Esophagus squamous epithelium (tissue), 4 donors: ENCODE data around the gene TMTC1.

Experiments
- POLR2A ChIP-seq, 4 donors: fragments of 450-650 bp; IDR thresholded peaks; one replicate each; pipeline ENCODE4 v1.6.1; 2017; ENCODE audit warnings: antibody characterized with exemption in 4 of 4, mild to moderate bottlenecking in 4 of 4, moderate library complexity in 3 of 4
- TF ChIP-seq, protein P1 (sequence below), 6 experiments: fragments of 450-650 bp in 4 of 6; fragments of 200-600 bp in 2 of 6; sonication (generic) in 2 of 6; IDR thresholded peaks; one replicate each; pipeline ENCODE4 v1.5.1; 2016 to 2019; ENCODE audit warnings: antibody characterized with exemption in 6 of 6, mild to moderate bottlenecking in 4 of 6, moderate library complexity in 4 of 6

DNA sequence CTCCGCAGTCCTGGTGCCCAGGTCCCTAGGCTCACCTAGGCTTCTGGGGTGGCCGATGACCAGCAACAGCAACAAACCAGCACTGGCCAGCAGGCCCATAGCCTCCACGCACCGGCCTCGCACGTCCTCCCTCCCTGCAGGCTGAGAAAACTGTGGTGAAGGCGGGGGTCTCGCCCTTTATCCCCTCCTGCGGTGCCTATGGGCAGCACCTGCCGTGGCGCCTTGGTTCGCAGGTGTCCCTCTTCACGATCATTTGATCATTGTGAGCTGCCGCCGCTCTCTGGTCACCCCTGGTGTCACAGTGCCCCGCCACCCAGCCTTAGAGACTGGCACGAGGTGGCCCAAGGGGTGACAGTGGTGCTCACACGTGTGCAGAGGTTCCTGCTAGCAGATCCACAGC is 286.2 kb downstream of the TMTC1 start, which contains the start of gene OVCH1:
- TF ChIP-seq, protein P1, sequence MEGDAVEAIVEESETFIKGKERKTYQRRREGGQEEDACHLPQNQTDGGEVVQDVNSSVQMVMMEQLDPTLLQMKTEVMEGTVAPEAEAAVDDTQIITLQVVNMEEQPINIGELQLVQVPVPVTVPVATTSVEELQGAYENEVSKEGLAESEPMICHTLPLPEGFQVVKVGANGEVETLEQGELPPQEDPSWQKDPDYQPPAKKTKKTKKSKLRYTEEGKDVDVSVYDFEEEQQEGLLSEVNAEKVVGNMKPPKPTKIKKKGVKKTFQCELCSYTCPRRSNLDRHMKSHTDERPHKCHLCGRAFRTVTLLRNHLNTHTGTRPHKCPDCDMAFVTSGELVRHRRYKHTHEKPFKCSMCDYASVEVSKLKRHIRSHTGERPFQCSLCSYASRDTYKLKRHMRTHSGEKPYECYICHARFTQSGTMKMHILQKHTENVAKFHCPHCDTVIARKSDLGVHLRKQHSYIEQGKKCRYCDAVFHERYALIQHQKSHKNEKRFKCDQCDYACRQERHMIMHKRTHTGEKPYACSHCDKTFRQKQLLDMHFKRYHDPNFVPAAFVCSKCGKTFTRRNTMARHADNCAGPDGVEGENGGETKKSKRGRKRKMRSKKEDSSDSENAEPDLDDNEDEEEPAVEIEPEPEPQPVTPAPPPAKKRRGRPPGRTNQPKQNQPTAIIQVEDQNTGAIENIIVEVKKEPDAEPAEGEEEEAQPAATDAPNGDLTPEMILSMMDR (IDR thresholded peaks at IDR 0.05), result no peak
- no peak for TF ChIP-seq POLR2A (IDR thresholded peaks at IDR 0.05)
